ENCODE measurements around the gene SCGB2B2. TPM values are rescaled to one million over a fixed set of nuclear protein-coding genes. Genes with fewer than 3 reads are reported as not detected.
A peak's percentile ranks its signal among the peaks of the same experiment; 100 is the strongest.

SCGB2B2 gene
- total RNA-seq, 2 experiments from 2014 or later = 0.30 to 0.42 TPM

GRCh38 chr19:34642241-34642640 lies 34.7 kb downstream of the SCGB2B2 start:
- H3K27ac ChIP-seq (ENCODE audit: low read depth in 1 of 2, low read length in 2 of 2) = no peak overlapping the region
- no peak for TF ChIP-seq CTCF (IDR thresholded peaks at IDR 0.05)
- ChIA-PET CTCF (no interaction called here), POLR2A (no interaction called here)
- no peaks in the 10 kb centered on the region for H3K27me3 ChIP-seq (ENCODE audit: control insufficient read depth in 1 of 2, insufficient read depth in 2 of 2, low read length in 2 of 2)
- ATAC-seq (ENCODE audit: poor library complexity) = no peak
- H3K4me1 ChIP-seq (ENCODE audit: insufficient read depth, low read length) = no peaks in the 10 kb centered on the region
- H3K36me3 ChIP-seq (ENCODE audit: insufficient read depth, low read length) = no peaks in the 10 kb centered on the region
- no peaks in the 10 kb centered on the region for H3K9me3 Mint-ChIP-seq
- H3K4me1 Mint-ChIP-seq (ENCODE audit: low read depth) = no peaks in the 10 kb centered on the region
- no peaks in the 10 kb centered on the region for H3K9me3 ChIP-seq (ENCODE audit: control insufficient read depth in 1 of 2, insufficient read depth in 1 of 2, low read length in 2 of 2)
- H3K27ac Mint-ChIP-seq = no peak overlapping the region
- no peak overlapping the region for H3K4me3 ChIP-seq (ENCODE audit: low read length)
- peaks cover under 1% of the 10 kb centered on the region for H3K27me3 Mint-ChIP-seq
- intact Hi-C loops (cut with DNase I, micrococcal nuclease) = loop anchor here in 1 of 2 experiments (5.0 kb wide), 1 partner anchor 35 kb away; the partner anchor contains the start of genes SCGB2B2 and ZNF302
- DNase-seq = no peak
- no peak overlapping the region for H3K4me3 Mint-ChIP-seq
- H3K36me3 Mint-ChIP-seq (ENCODE audit: low read depth) = no peaks in the 10 kb centered on the region

GRCh38 chr19:34639491-34640085 lies 37.4 kb downstream of the SCGB2B2 start:
- Mint-ChIP-seq H3K36me3 (ENCODE audit: low read depth) (peaks cover 15% of the 10 kb centered on the region), H3K27ac (no peak overlapping the region), H3K4me1 (ENCODE audit: low read depth) (no peaks in the 10 kb centered on the region), H3K27me3 (no peaks in the 10 kb centered on the region), H3K4me3 (no peak overlapping the region), H3K9me3 (no peaks in the 10 kb centered on the region)
- intact Hi-C loops (cut with DNase I, micrococcal nuclease) = loop anchor here (1.0 to 5.0 kb wide), 4 partner anchors 24 to 451 kb away; partner anchors contain the start of genes SCGB2B2 (in 1 of the 2) and ZNF302 (in 1 of the 2)
- peak; percentile 81 for TF ChIP-seq CTCF (IDR thresholded peaks at IDR 0.05)
- Histone ChIP-seq H3K4me1 (ENCODE audit: insufficient read depth, low read length) (no peaks in the 10 kb centered on the region), H3K36me3 (ENCODE audit: insufficient read depth, low read length) (no peaks in the 10 kb centered on the region), H3K27ac (ENCODE audit: low read depth in 1 of 2, low read length in 2 of 2) (no peak overlapping the region), H3K27me3 (ENCODE audit: control insufficient read depth in 1 of 2, insufficient read depth in 2 of 2, low read length in 2 of 2) (no peaks in the 10 kb centered on the region), H3K4me3 (ENCODE audit: low read length) (no peak overlapping the region), H3K9me3 (ENCODE audit: control insufficient read depth in 1 of 2, insufficient read depth in 1 of 2, low read length in 2 of 2) (peaks cover 12 to 14% of the 10 kb centered on the region in 2 experiments)
- ATAC-seq (ENCODE audit: poor library complexity) (peak; percentile 48), DNase-seq (peak; percentile 8 to 89 (median 52))
- CTCF ChIA-PET = interaction anchor here (0.6 to 3.4 kb wide), 8 partner anchors 12 to 79 kb away, joined by 3 to 21 read pairs (median 3); partner anchors contain the start of genes SCGB2B2 and ZNF302
- POLR2A ChIA-PET = no interaction called here

GRCh38 chr19:34633802-34634201 lies 43.2 kb downstream of the SCGB2B2 start:
- Histone ChIP-seq H3K4me1 (ENCODE audit: insufficient read depth, low read length) (no peaks in the 10 kb centered on the region), H3K27ac (ENCODE audit: low read depth in 1 of 2, low read length in 2 of 2) (no peak overlapping the region), H3K9me3 (ENCODE audit: control insufficient read depth in 1 of 2, insufficient read depth in 1 of 2, low read length in 2 of 2) (peaks cover 15 to 19% of the 10 kb centered on the region in 2 experiments), H3K27me3 (ENCODE audit: control insufficient read depth in 1 of 2, insufficient read depth in 2 of 2, low read length in 2 of 2) (no peaks in the 10 kb centered on the region), H3K36me3 (ENCODE audit: insufficient read depth, low read length) (no peaks in the 10 kb centered on the region), H3K4me3 (ENCODE audit: low read length) (no peak overlapping the region)
- peaks cover 38% of the 10 kb centered on the region for H3K36me3 Mint-ChIP-seq (ENCODE audit: low read depth)
- intact Hi-C loops (cut with DNase I, micrococcal nuclease) = no loop called here
- DNase-seq (no peak), ATAC-seq (ENCODE audit: poor library complexity) (no peak)
- H3K4me1 Mint-ChIP-seq (ENCODE audit: low read depth) = no peaks in the 10 kb centered on the region
- ChIA-PET POLR2A (no interaction called here), CTCF (interaction anchor here (1.1 kb wide), 1 partner anchor 15 kb away, joined by 3 read pairs; no protein-coding TSS in a partner anchor)
- H3K27ac Mint-ChIP-seq = no peak overlapping the region
- TF ChIP-seq CTCF (IDR thresholded peaks at IDR 0.05) = no peak
- no peak overlapping the region for H3K4me3 Mint-ChIP-seq
- no peaks in the 10 kb centered on the region for H3K9me3 Mint-ChIP-seq
- no peaks in the 10 kb centered on the region for H3K27me3 Mint-ChIP-seq

Other genes starting within 250 kb of the SCGB2B2 start
- 10 to 100 TPM; 44.9 to 57.3 TPM for gene UBA2, start 248.8 kb downstream of the SCGB2B2 start, total RNA-seq
- under 1 TPM; 0.16 to 0.17 TPM for gene WTIP, start 195.4 kb downstream of the SCGB2B2 start, total RNA-seq
- gene ZNF302, start 519 bp upstream of the SCGB2B2 start, total RNA-seq = 10 to 100 TPM; 12.2 to 12.9 TPM
- 1 to 10 TPM; 2.0 to 2.9 TPM for gene ZNF181, start 57.1 kb upstream of the SCGB2B2 start, total RNA-seq
- gene ZNF599, start 96.1 kb upstream of the SCGB2B2 start, total RNA-seq = 1 to 10 TPM; 2.0 to 2.9 TPM
- gene ZNF30, start 249.7 kb upstream of the SCGB2B2 start, total RNA-seq = 1 to 10 TPM in 1 of 2 experiments, under 1 TPM in 1; 0.84 to 1.1 TPM